SK-N-SH (cell line): ENCODE measurements around the gene REXO1. TPM values are rescaled to one million over a fixed set of nuclear protein-coding genes. Genes with fewer than 3 reads are reported as not detected.

ENCODE experiments used
- CTCF ChIA-PET: fragments of 300-600, 350-600 bp; formaldehyde crosslinking; extraction: SDS; loops from one replicate; lab custom pipeline; 2021; lab: Yijun Ruan, JAX
- POLR2A ChIA-PET: fragments of 350-600 bp; sonication (Branson Sonifier 250); formaldehyde crosslinking; extraction: SDS; loops from one replicate; lab custom pipeline; 2020; ENCODE audit warnings: antibody characterized with exemption, inconsistent platforms; lab: Yijun Ruan, JAX
- DNase-seq: peaks from one replicate; pipeline ENCODE4 v3.0.0; 2012
- H2AFZ ChIP-seq: fragments of 200-600 bp; sonication (generic); 2 replicates; pipeline ENCODE4 v1.8.1; 2016; ENCODE audit warnings: antibody characterized with exemption, mild to moderate bottlenecking, low read depth
- H3F3A ChIP-seq: fragments of 200-600 bp; sonication (generic); replicated peaks from 2 replicates; pipeline ENCODE3; 2016; ENCODE audit warnings: antibody characterized with exemption, mild to moderate bottlenecking; ENCODE audit not compliant: insufficient read depth
- H3K27ac ChIP-seq, 2 experiments: fragments of 200-500 bp in 1 of 2; fragments of 200-600 bp in 1 of 2; sonication (Bioruptor generic) in 1 of 2; sonication (generic), shearing (Covaris generic) in 1 of 2; 2 replicates each; pipeline versions ENCODE4 v1.5.1 to v1.6.1; 2014 to 2016; ENCODE audit warnings: low read depth in 2 of 2, inconsistent platforms in 1 of 2, low read length in 1 of 2, mild to moderate bottlenecking in 1 of 2, mixed read lengths in 1 of 2
- H3K27me3 ChIP-seq: fragments of 200-600 bp; sonication (generic), shearing (Covaris generic); 2 replicates; pipeline ENCODE4 v1.6.1; 2016; ENCODE audit warnings: mixed run types; ENCODE audit not compliant: insufficient read depth
- H3K36me3 ChIP-seq, 2 experiments: fragments of 200-500 bp in 1 of 2; fragments of 200-600 bp in 1 of 2; sonication (Bioruptor generic) in 1 of 2; sonication (generic) in 1 of 2; replicated peaks in 1 of 2; 2 replicates each; pipeline versions ENCODE3 to v1.5.1; 2014 to 2016; ENCODE audit warnings: low read length in 1 of 2, mild to moderate bottlenecking in 1 of 2; ENCODE audit not compliant: insufficient read depth in 2 of 2, control insufficient read depth in 1 of 2
- H3K4me1 ChIP-seq, 2 experiments: fragments of 200-500 bp in 1 of 2; fragments of 200-600 bp in 1 of 2; sonication (Bioruptor generic) in 1 of 2; sonication (generic), shearing (Covaris generic) in 1 of 2; 2 replicates each; pipeline versions ENCODE4 v1.5.1 to v1.6.1; 2014 to 2016; ENCODE audit warnings: low read depth in 1 of 2, low read length in 1 of 2, mixed run types in 1 of 2; ENCODE audit not compliant: insufficient read depth in 2 of 2, control insufficient read depth in 1 of 2
- H3K4me2 ChIP-seq: fragments of 200-600 bp; sonication (generic), shearing (Covaris generic); 2 replicates; pipeline ENCODE4 v1.6.1; 2017; ENCODE audit warnings: mixed run types
- H3K4me3 ChIP-seq, 2 experiments: fragments of 200-500 bp in 1 of 2; fragments of 200-600 bp in 1 of 2; sonication (Bioruptor generic) in 1 of 2; sonication (generic), shearing (Covaris generic) in 1 of 2; 2 replicates each; pipeline versions ENCODE4 v1.5.1 to v1.8.1; 2014 to 2016; ENCODE audit warnings: low read depth in 2 of 2, inconsistent platforms in 1 of 2, low read length in 1 of 2, mild to moderate bottlenecking in 1 of 2, mixed read lengths in 1 of 2, moderate library complexity in 1 of 2
- H3K79me2 ChIP-seq: fragments of 200-600 bp; sonication (generic); 2 replicates; pipeline ENCODE4 v1.8.1; 2017; ENCODE audit warnings: mild to moderate bottlenecking; ENCODE audit not compliant: insufficient read depth
- H3K9ac ChIP-seq: fragments of 200-600 bp; sonication (generic); 2 replicates; pipeline ENCODE4 v1.6.1; 2017; ENCODE audit warnings: mixed run types
- H3K9me2 ChIP-seq: fragments of 200-600 bp; sonication (generic); 2 replicates; pipeline ENCODE4 v1.6.1; 2017; ENCODE audit warnings: mixed run types
- H3K9me3 ChIP-seq: fragments of 200-600 bp; sonication (generic); 2 replicates; pipeline ENCODE4 v1.6.1; 2017; ENCODE audit warnings: mixed run types, mild to moderate bottlenecking, moderate library complexity
- H4K20me1 ChIP-seq: fragments of 200-600 bp; sonication (generic); 2 replicates; pipeline ENCODE4 v1.6.1; 2017; ENCODE audit warnings: mild to moderate bottlenecking, mixed run types; ENCODE audit not compliant: insufficient read depth
- CHD2 ChIP-seq: fragments of 150-350 bp; IDR thresholded peaks from 2 replicates; pipeline ENCODE4 v1.6.1; 2018; ENCODE audit warnings: low read length; ENCODE audit not compliant: partially characterized antibody
- CTCF ChIP-seq: fragments of 200-600 bp; sonication (generic); IDR thresholded peaks from 2 replicates; pipeline ENCODE4 v1.6.1; 2017; ENCODE audit warnings: antibody characterized with exemption, mild to moderate bottlenecking, moderate library complexity
- EZH2phosphoT487 ChIP-seq: fragments of 200-600 bp; sonication (generic); IDR thresholded peaks from 2 replicates; pipeline ENCODE4 v1.6.1; 2017; ENCODE audit warnings: low read depth, mixed run types, mild to moderate bottlenecking, antibody characterized with exemption, moderate library complexity, borderline replicate concordance
- IRF3 ChIP-seq: fragments of 150-350 bp; IDR thresholded peaks from 2 replicates; pipeline ENCODE4 v1.6.1; 2016; ENCODE audit warnings: mild to moderate bottlenecking, low read depth, low read length
- MAX ChIP-seq: IDR thresholded peaks from 2 replicates; pipeline ENCODE4 v1.4.0; 2012; ENCODE audit warnings: low read depth
- NRF1 ChIP-seq: IDR thresholded peaks from 2 replicates; pipeline ENCODE4 v1.6.1; 2012; ENCODE audit warnings: low read depth, mild to moderate bottlenecking, low read length
- RAD21 ChIP-seq: IDR thresholded peaks from 2 replicates; pipeline ENCODE4 v1.6.1; 2012; ENCODE audit warnings: mild to moderate bottlenecking, low read length
- RCOR1 ChIP-seq: fragments of 150-350 bp; IDR thresholded peaks from 2 replicates; pipeline ENCODE4 v1.6.1; 2017; ENCODE audit warnings: antibody characterized with exemption, low read length
- REST ChIP-seq: IDR thresholded peaks from 2 replicates; pipeline ENCODE4 v1.6.1; 2012; ENCODE audit warnings: mild to moderate bottlenecking, low read depth, low read length, moderate library complexity
- TAF1 ChIP-seq: IDR thresholded peaks from 2 replicates; pipeline ENCODE4 v1.6.1; 2012; ENCODE audit warnings: low read depth, mild to moderate bottlenecking, low read length, moderate library complexity, borderline replicate concordance
- TEAD4 ChIP-seq: IDR thresholded peaks from 2 replicates; pipeline ENCODE4 v1.4.0; 2012; ENCODE audit warnings: mild to moderate bottlenecking, borderline replicate concordance; ENCODE audit not compliant: insufficient read depth
- YY1 ChIP-seq: IDR thresholded peaks from 2 replicates; pipeline ENCODE4 v1.4.0; 2012; ENCODE audit warnings: low read depth, mild to moderate bottlenecking
- WGBS: methylation state at CpG from one replicate; pipeline ENCODE4 v1.1.6; 2017; ENCODE audit warnings: low lambda C conversion rate; 5-methylcytosine and 5-hydroxymethylcytosine counted together
- polyA plus RNA-seq, 3 experiments: library from polyadenylated mRNA; depleted of rRNA; stranded (reverse); fragments of >200 nt; gene quantifications; 2 replicates each; pipeline ENCODE4 v1.2.3, GENCODE V29; 2012

Gene REXO1
- polyA plus RNA-seq, 1 of the 3 experiments (the other 2 are of a cell fraction): 18.8 TPM

GRCh38 chr19:1768918-1769644 is 79.2 kb downstream of the REXO1 start:
- Histone ChIP-seq H3K79me2 (no peaks in the 10 kb centered on the region), H3K27me3 (peaks cover 62% of the 10 kb centered on the region), H3K9me2 (no peaks in the 10 kb centered on the region), H3F3A (peaks cover 3% of the 10 kb centered on the region), H3K36me3 (no peaks in the 10 kb centered on the region), H4K20me1 (0 out of 2 replicates have a peak, but pooled peaks cover 4% of the 10 kb centered on the region), H3K4me1 (no peaks in the 10 kb centered on the region), H3K4me2 (no peak overlapping the region), H3K27ac (no peak overlapping the region), H3K4me3 (no peak overlapping the region), H3K9ac (no peak overlapping the region), H2AFZ (no peak overlapping the region), H3K9me3 (peaks cover 8% of the 10 kb centered on the region; the same call in 1 of the 2 replicates)
- WGBS: 48% methylated on average over 9 of the region's 9 CpGs
- DNase-seq: no peak
- ChIA-PET CTCF (interaction anchor here (0.7 to 9.3 kb wide), 20 partner anchors 12 to 223 kb away, joined by 3 to 128 read pairs (median 6); partner anchors contain the start of genes TCF3 and UQCR11), POLR2A (no interaction called here)
- TF ChIP-seq REST: no peak
- TF ChIP-seq MAX: no peak
- no peak for TF ChIP-seq TAF1
- TF ChIP-seq TEAD4: no peak
- no peak for TF ChIP-seq YY1
- no peak for TF ChIP-seq RAD21
- TF ChIP-seq CHD2: no peak
- no peak for TF ChIP-seq IRF3
- no peak for TF ChIP-seq EZH2phosphoT487
- TF ChIP-seq NRF1: no peak

- H3F3A ChIP-seq: peaks cover 6% of the 10 kb centered on the region
- peaks cover 8% of the 10 kb centered on the region; the same call in 1 of the 2 replicates for H3K9me3 ChIP-seq
- CTCF ChIA-PET: interaction anchor here (0.7 to 9.3 kb wide), 23 partner anchors 8 to 222 kb away, joined by 3 to 128 read pairs (median 4); partner anchors contain the start of gene TCF3
- no peaks in the 10 kb centered on the region for H3K79me2 ChIP-seq
- no peaks in the 10 kb centered on the region for H3K36me3 ChIP-seq
- 13% methylated on average over 11 of the region's 13 CpGs for WGBS
- POLR2A ChIA-PET: no interaction called here
- H3K4me3 ChIP-seq: no peak overlapping the region
- no peak overlapping the region for H3K9ac ChIP-seq
- H2AFZ ChIP-seq: no peak overlapping the region
- no peak overlapping the region for H3K27ac ChIP-seq
- TF ChIP-seq CTCF (peak; percentile 41), RCOR1 (no peak)
- TF ChIP-seq, all 33 proteins: peak for 1
- peak; percentile 58 for DNase-seq
- Histone ChIP-seq H3K9me2 (no peaks in the 10 kb centered on the region), H3K4me2 (no peak overlapping the region), H4K20me1 (0 out of 2 replicates have a peak, but pooled peaks cover 4% of the 10 kb centered on the region), H3K4me1 (no peaks in the 10 kb centered on the region), H3K27me3 (peaks cover 62% of the 10 kb centered on the region)
Measured at GRCh38 chr19:1768248-1768647, 80.0 kb downstream of the REXO1 start.
